ENCODE results near the gene SWAP70. TPM values are rescaled to one million over a fixed set of nuclear protein-coding genes. Genes with fewer than 3 reads are reported as not detected.

Gene SWAP70
- total and polyA plus RNA-seq, 9 of the 15 experiments (the other 6 are each of a cell fraction or from before 2014, with no cell fraction given) = 1.7 to 4.9 (median 3.9) TPM

DNA sequence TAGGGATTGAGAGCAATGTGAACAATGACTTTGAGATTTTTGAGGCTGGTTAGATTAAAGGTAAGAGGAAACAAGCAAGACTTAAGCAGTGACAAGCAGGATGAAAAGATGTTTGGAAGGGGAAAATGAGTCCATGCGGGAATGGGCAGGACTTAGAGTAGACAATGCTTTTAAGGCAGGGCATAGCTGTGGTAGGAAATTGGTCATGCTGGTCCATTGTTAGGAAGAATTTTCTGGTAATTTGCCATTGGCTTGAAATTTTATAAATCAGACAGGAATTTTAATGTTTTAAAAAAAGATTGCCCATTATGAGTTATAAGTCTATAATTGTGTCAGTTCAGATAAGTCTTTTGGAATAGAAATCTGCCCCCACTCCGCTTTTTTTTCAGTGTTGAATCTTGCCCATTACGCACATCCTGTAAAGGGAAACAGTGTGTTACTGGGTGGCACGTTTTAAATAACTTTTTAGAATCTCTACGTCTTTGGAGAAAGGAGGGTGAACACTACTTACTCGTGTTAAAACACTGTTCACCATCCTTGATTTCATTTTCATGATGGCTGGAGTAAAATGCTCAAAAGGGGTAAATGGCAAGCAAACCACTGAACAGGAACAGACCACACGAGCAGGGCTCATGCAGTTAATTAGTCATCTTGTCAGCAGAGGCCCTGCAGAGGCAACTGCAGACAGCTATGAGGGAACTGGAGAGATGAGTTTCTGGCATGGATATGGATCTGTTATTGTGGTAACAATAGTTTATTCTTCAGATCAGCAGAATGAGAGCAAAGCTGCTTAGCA, 25.0 kb downstream of the SWAP70 start (continued):
- TF ChIP-seq, protein P1, sequence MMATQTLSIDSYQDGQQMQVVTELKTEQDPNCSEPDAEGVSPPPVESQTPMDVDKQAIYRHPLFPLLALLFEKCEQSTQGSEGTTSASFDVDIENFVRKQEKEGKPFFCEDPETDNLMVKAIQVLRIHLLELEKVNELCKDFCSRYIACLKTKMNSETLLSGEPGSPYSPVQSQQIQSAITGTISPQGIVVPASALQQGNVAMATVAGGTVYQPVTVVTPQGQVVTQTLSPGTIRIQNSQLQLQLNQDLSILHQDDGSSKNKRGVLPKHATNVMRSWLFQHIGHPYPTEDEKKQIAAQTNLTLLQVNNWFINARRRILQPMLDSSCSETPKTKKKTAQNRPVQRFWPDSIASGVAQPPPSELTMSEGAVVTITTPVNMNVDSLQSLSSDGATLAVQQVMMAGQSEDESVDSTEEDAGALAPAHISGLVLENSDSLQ (IDR thresholded peaks at IDR 0.05) = peak; percentile 19; the same call in 1 of the 2 replicates
- TF ChIP-seq SLC30A9 (CRISPR knock-in tag; IDR thresholded peaks at IDR 0.05) (no peak), ZNF561 (CRISPR knock-in tag; conservative IDR thresholded peaks at IDR 0.05) (no peak)
- TF ChIP-seq, protein P2, sequence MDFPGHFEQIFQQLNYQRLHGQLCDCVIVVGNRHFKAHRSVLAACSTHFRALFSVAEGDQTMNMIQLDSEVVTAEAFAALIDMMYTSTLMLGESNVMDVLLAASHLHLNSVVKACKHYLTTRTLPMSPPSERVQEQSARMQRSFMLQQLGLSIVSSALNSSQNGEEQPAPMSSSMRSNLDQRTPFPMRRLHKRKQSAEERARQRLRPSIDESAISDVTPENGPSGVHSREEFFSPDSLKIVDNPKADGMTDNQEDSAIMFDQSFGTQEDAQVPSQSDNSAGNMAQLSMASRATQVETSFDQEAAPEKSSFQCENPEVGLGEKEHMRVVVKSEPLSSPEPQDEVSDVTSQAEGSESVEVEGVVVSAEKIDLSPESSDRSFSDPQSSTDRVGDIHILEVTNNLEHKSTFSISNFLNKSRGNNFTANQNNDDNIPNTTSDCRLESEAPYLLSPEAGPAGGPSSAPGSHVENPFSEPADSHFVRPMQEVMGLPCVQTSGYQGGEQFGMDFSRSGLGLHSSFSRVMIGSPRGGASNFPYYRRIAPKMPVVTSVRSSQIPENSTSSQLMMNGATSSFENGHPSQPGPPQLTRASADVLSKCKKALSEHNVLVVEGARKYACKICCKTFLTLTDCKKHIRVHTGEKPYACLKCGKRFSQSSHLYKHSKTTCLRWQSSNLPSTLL (IDR thresholded peaks at IDR 0.05) = no peak

DNA sequence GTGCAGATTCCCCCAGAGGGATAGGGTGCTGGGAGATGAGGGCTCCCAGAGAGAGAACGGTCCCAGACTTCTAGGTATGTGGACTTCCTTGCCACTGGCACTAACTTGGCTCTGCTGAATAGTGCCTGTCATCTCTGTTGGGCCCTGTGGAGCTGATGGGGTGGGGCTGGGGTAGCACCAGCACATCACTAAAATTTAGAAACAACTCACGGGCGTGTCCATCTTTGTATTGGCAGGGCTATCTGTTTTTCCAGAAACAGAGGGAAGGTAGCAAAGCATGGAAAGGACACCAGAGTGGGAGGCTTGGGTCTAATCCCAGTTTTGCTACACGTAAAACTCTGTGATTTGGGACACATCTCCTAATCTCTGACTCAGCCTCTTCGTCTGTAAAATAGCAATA, 25.8 kb downstream of the SWAP70 start:
- no peak for DNase-seq (ENCODE audit: extremely low read depth in 1 of 4, low spot score in 3 of 4)
- BruUV-seq (replicated peaks) = no TSS peak
- Histone ChIP-seq H4K20me1 (replicated peaks; ENCODE audit: control insufficient read depth, insufficient read depth, low read length) (no peaks in the 10 kb centered on the region), H3K79me2 (ENCODE audit: control insufficient read depth, insufficient read depth, low read length) (no peaks in the 10 kb centered on the region), H3K27ac (ENCODE audit: extremely low read depth, low read depth, low read length) (no peak overlapping the region), H2AFZ (ENCODE audit: low read depth, low read length) (no peak overlapping the region), H3K9me3 (replicated peaks; ENCODE audit: control insufficient read depth, insufficient read depth, low read depth, low read length) (no peaks in the 10 kb centered on the region), H3K9ac (ENCODE audit: insufficient read depth in 1 of 2, low read depth in 2 of 2, low read length in 2 of 2) (no peak overlapping the region), H3K9me1 (ENCODE audit: control insufficient read depth, insufficient read depth, low read length) (no peaks in the 10 kb centered on the region), H3K36me3 (ENCODE audit: control insufficient read depth, insufficient read depth, low read length) (no peaks in the 10 kb centered on the region), H3K4me2 (ENCODE audit: insufficient read depth, low read length) (no peak overlapping the region), H3K27me3 (ENCODE audit: control insufficient read depth in 2 of 2, insufficient read depth in 2 of 2, low read length in 2 of 2) (no peaks in the 10 kb centered on the region; a peak in 1 of 5 replicates), H3K4me1 (replicated peaks in 1 of 2; ENCODE audit: control insufficient read depth in 2 of 2, insufficient read depth in 2 of 2, low read length in 2 of 2) (no peaks in the 10 kb centered on the region; a peak in 1 of 5 replicates), H3K4me3 (no peak overlapping the region)
- ChIA-PET POLR2A (no interaction called here), CTCF (ENCODE audit: low intra/inter-chr PET ratio) (no interaction called here)
- ATAC-seq = no peak
- in situ Hi-C loops (cut with MboI) (no loop called here), intact Hi-C loops (cut with micrococcal nuclease) (no loop called here)
- FAIRE-seq = no peak
- TF ChIP-seq ARID2 (IDR thresholded peaks at IDR 0.05) = no peak
- TF ChIP-seq, protein P3, sequence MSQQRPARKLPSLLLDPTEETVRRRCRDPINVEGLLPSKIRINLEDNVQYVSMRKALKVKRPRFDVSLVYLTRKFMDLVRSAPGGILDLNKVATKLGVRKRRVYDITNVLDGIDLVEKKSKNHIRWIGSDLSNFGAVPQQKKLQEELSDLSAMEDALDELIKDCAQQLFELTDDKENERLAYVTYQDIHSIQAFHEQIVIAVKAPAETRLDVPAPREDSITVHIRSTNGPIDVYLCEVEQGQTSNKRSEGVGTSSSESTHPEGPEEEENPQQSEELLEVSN (IDR thresholded peaks at IDR 0.05; ENCODE audit: borderline replicate concordance in 1 of 2, extremely low read depth in 1 of 2, insufficient read depth in 1 of 2, insufficient read length in 1 of 2, low read depth in 1 of 2, low read length in 1 of 2, poor library complexity in 1 of 2, severe bottlenecking in 1 of 2) = no peak
- no peak for TF ChIP-seq TRIM28 (IDR thresholded peaks at IDR 0.05)
- no peak for TF ChIP-seq ZKSCAN8 (CRISPR knock-in tag; IDR thresholded peaks at IDR 0.05)
- TF ChIP-seq SNRNP70 (optimal IDR thresholded peaks at IDR 0.05; ENCODE audit: low read depth, low read length) = no peak
- WGBS (ENCODE audit: insufficient coverage, low coverage, missing lambda C conversion rate) = 19% methylated on average over 5 of the region's 5 CpGs

Data from K562 (cell line).